Body of pancreas (tissue), 4 donors: Measurements from ENCODE around the gene PKP3. TPM values are rescaled to one million over a fixed set of nuclear protein-coding genes. Genes with fewer than 3 reads are reported as not detected.

ENCODE experiments used
- ATAC-seq: fragments of 150-250 bp; one replicate; pipeline ENCODE4 v1.9.1; 2016
- DNase-seq, 4 donors: peaks; one replicate each; pipeline ENCODE4 v3.0.0-alpha.2; 2019
- H3K27ac ChIP-seq, 4 donors: fragments of 200-600 bp; sonication (generic); 1 replicate in 3 of 4; 2 replicates in 1 of 4; pipeline versions ENCODE4 v1.5.1 to v1.6.1; 2016 to 2019; ENCODE audit warnings: mild to moderate bottlenecking in 1 of 4, mixed read lengths in 1 of 4, moderate library complexity in 1 of 4
- H3K27me3 ChIP-seq, 2 donors: fragments of 200-600 bp; sonication (generic); one replicate each; pipeline ENCODE4 v1.6.0; 2016; ENCODE audit warnings: mild to moderate bottlenecking in 1 of 2
- H3K36me3 ChIP-seq, 2 donors: fragments of 200-600 bp; sonication (generic); replicated peaks in 1 of 2; 2 replicates each; pipeline ENCODE4 v1.5.1; 2016; ENCODE audit warnings: low read depth in 2 of 2; ENCODE audit not compliant: insufficient read depth in 1 of 2
- H3K4me1 ChIP-seq: fragments of 200-600 bp; sonication (generic); one replicate; pipeline ENCODE4 v1.6.0; 2016
- H3K4me3 ChIP-seq, 2 donors: fragments of 200-600 bp; sonication (generic); 1 replicate in 1 of 2; 2 replicates in 1 of 2; pipeline ENCODE4 v1.5.1; 2016 to 2019
- H3K9me3 ChIP-seq, 3 donors: fragments of 200-600 bp; sonication (generic); 1 replicate in 2 of 3; 2 replicates in 1 of 3; pipeline ENCODE4 v1.5.1; 2016
- CTCF ChIP-seq, 7 experiments: fragments of 450-650 bp in 4 of 7; fragments of 200-600 bp in 3 of 7; sonication (generic) in 3 of 7; IDR thresholded peaks; one replicate each; pipeline ENCODE4 v1.5.1; 2016 to 2019; ENCODE audit warnings: antibody characterized with exemption in 7 of 7
- POLR2A ChIP-seq, 3 donors: fragments of 450-650 bp; IDR thresholded peaks; one replicate each; pipeline ENCODE4 v1.6.1; 2016; ENCODE audit warnings: antibody characterized with exemption in 3 of 3, mild to moderate bottlenecking in 2 of 3
- WGBS, 2 donors: methylation state at CpG; one replicate each; pipeline ENCODE4 v1.1.5; 2017; 5-methylcytosine and 5-hydroxymethylcytosine counted together
- intact Hi-C: fragments of 100-400 bp; cut with DNase I; formaldehyde crosslinking; loops from one replicate; pipeline ENCODE4 v1.15.1; 2023
- total RNA-seq, 2 donors: library from RNA; depleted of rRNA; stranded (reverse); fragments of >200 nt; gene quantifications; one replicate each; pipeline ENCODE4 v1.1.0, GENCODE V29; 2016

PKP3 gene
- total RNA-seq, 2 donors from 2014 or later = 46.2 to 48.8 TPM

GRCh38 chr11:414318-414857, 20.4 kb downstream of the PKP3 start:
- TF ChIP-seq POLR2A (IDR thresholded peaks at IDR 0.05) (no peak), CTCF (IDR thresholded peaks at IDR 0.05) (no peak)
- no peaks in the 10 kb centered on the region for H3K27me3 ChIP-seq
- no peaks in the 10 kb centered on the region for H3K9me3 ChIP-seq
- H3K36me3 ChIP-seq = no peaks in the 10 kb centered on the region
- WGBS, 2 donors = 59 to 74% methylated on average over 3 to 9 of the region's 9 CpGs
- H3K27ac ChIP-seq = peak overlapping the region in 2 of 4 donors; percentile 1 to 28
- H3K4me3 ChIP-seq = no peak overlapping the region
- H3K4me1 ChIP-seq = peaks cover 39% of the 10 kb centered on the region
- DNase-seq = peak in 1 of 4 donors; percentile 14
- intact Hi-C loops = no loop called here
- no peak for ATAC-seq

GRCh38 chr11:415640-416041, 21.6 kb downstream of the PKP3 start:
- no peaks in the 10 kb centered on the region for H3K9me3 ChIP-seq
- peak in 1 of 4 donors; percentile 11 for DNase-seq
- ATAC-seq = no peak
- H3K4me1 ChIP-seq = peaks cover 29% of the 10 kb centered on the region
- H3K27me3 ChIP-seq = no peaks in the 10 kb centered on the region
- TF ChIP-seq CTCF (IDR thresholded peaks at IDR 0.05) (no peak), POLR2A (IDR thresholded peaks at IDR 0.05) (no peak)
- peak overlapping the region in 1 of 4 donors; percentile 80 for H3K27ac ChIP-seq
- no peaks in the 10 kb centered on the region for H3K36me3 ChIP-seq
- WGBS, 2 donors = 47 to 63% methylated on average over 4 to 5 of the region's 5 CpGs
- no peak overlapping the region for H3K4me3 ChIP-seq
- intact Hi-C loops = no loop called here

- peak overlapping the region; percentile 50 to 89 (median 74) for H3K27ac ChIP-seq
- DNase-seq (peak in 2 of 4 donors; percentile 16 to 20), ATAC-seq (peak; percentile 23)
- H3K36me3 ChIP-seq = no peaks in the 10 kb centered on the region
- intact Hi-C loops = no loop called here
- no peaks in the 10 kb centered on the region for H3K9me3 ChIP-seq
- peaks cover 29% of the 10 kb centered on the region for H3K4me1 ChIP-seq
- no peak for TF ChIP-seq CTCF (IDR thresholded peaks at IDR 0.05)
- no peak for TF ChIP-seq POLR2A (IDR thresholded peaks at IDR 0.05)
- WGBS, 2 donors = 8 to 20% methylated on average over 5 to 45 of the region's 45 CpGs
- H3K4me3 ChIP-seq = peak overlapping the region; percentile 77 to 80
- H3K27me3 ChIP-seq = no peaks in the 10 kb centered on the region
Measured at GRCh38 chr11:416051-416756, 22.2 kb downstream of the PKP3 start.

GRCh38 chr11:416757-417621, 23.0 kb downstream of the PKP3 start:
- intact Hi-C loops = no loop called here
- Histone ChIP-seq H3K27me3 (no peaks in the 10 kb centered on the region), H3K9me3 (no peaks in the 10 kb centered on the region), H3K36me3 (no peaks in the 10 kb centered on the region), H3K4me3 (peak overlapping the region; percentile 77 to 80), H3K27ac (peak overlapping the region; percentile 50 to 89 (median 74)), H3K4me1 (peaks cover 29% of the 10 kb centered on the region)
- ATAC-seq (peak; percentile 89), DNase-seq (peak; percentile 75 to 87 (median 81))
- TF ChIP-seq CTCF (IDR thresholded peaks at IDR 0.05) (peak in 1 of 7 experiments; percentile 27), POLR2A (IDR thresholded peaks at IDR 0.05) (peak; percentile 20 to 39 (median 32))
- 0% methylated on average over 4 to 68 of the region's 97 CpGs for WGBS, 2 donors
